Karpas-422 (cell line): ENCODE measurements around the gene RNASET2. TPM values are rescaled to one million over a fixed set of nuclear protein-coding genes. Genes with fewer than 3 reads are reported as not detected.

Source experiments
- DNase-seq: peaks from one replicate; pipeline ENCODE4 v3.0.0-alpha.2; 2015
- H2AFZ ChIP-seq: fragments of 200-600 bp; sonication (generic); 2 replicates; pipeline ENCODE4 v1.6.1; 2014; ENCODE audit warnings: antibody characterized with exemption, low read length, mixed read lengths
- H3K27ac ChIP-seq: fragments of 200-600 bp; sonication (generic); 2 replicates; pipeline ENCODE4 v1.5.1; 2014; ENCODE audit warnings: mild to moderate bottlenecking, low read length, moderate library complexity
- H3K27me3 ChIP-seq: fragments of 200-600 bp; sonication (generic); 2 replicates; pipeline ENCODE4 v1.6.1; 2014; ENCODE audit warnings: low read length, mixed read lengths
- H3K36me3 ChIP-seq: fragments of 200-600 bp; sonication (generic); 2 replicates; pipeline ENCODE4 v1.6.1; 2014; ENCODE audit warnings: low read length, mixed read lengths; ENCODE audit not compliant: insufficient read depth
- H3K4me1 ChIP-seq: fragments of 200-600 bp; sonication (generic); 2 replicates; pipeline ENCODE4 v1.6.1; 2014; ENCODE audit warnings: mild to moderate bottlenecking, low read length, mixed read lengths
- H3K4me2 ChIP-seq: fragments of 200-600 bp; sonication (generic); 2 replicates; pipeline ENCODE4 v1.6.1; 2014; ENCODE audit warnings: low read length, low read depth, mild to moderate bottlenecking; ENCODE audit not compliant: poor library complexity, severe bottlenecking
- H3K4me3 ChIP-seq: fragments of 200-600 bp; sonication (generic); 2 replicates; pipeline ENCODE4 v1.5.1; 2014; ENCODE audit warnings: mild to moderate bottlenecking, antibody characterized with exemption, low read length, mixed read lengths
- H3K79me2 ChIP-seq: fragments of 200-600 bp; sonication (generic); 2 replicates; pipeline ENCODE4 v1.6.1; 2014; ENCODE audit warnings: mild to moderate bottlenecking, low read length, mixed read lengths
- H3K9ac ChIP-seq: fragments of 200-600 bp; sonication (generic); 2 replicates; pipeline ENCODE4 v1.6.0; 2014; ENCODE audit warnings: low read length
- H3K9me2 ChIP-seq: fragments of 200-600 bp; sonication (generic), shearing (Covaris generic); replicated peaks from 2 replicates; pipeline ENCODE4 v1.6.0; 2014; ENCODE audit warnings: mild to moderate bottlenecking, low read length, moderate library complexity; ENCODE audit not compliant: insufficient read depth
- H3K9me3 ChIP-seq: fragments of 300-700, 200-600 bp; sonication (generic); 2 replicates; pipeline ENCODE4 v1.6.1; 2014; ENCODE audit warnings: low read length, mixed read lengths
- H4K20me1 ChIP-seq: fragments of 200-600 bp; sonication (generic); 2 replicates; pipeline ENCODE4 v1.6.1; 2014; ENCODE audit warnings: mild to moderate bottlenecking, antibody characterized with exemption, low read length, low read depth; ENCODE audit not compliant: insufficient read depth
- total RNA-seq: library from RNA; depleted of rRNA; stranded (reverse); fragments of >200 nt; shearing (Covaris generic); gene quantifications from 2 replicates; pipeline ENCODE4 v1.2.3, GENCODE V29; 2014; ENCODE audit warnings: low replicate concordance

RNASET2 gene
- total RNA-seq, 1 experiment from 2014 or later = 147 TPM

DNA sequence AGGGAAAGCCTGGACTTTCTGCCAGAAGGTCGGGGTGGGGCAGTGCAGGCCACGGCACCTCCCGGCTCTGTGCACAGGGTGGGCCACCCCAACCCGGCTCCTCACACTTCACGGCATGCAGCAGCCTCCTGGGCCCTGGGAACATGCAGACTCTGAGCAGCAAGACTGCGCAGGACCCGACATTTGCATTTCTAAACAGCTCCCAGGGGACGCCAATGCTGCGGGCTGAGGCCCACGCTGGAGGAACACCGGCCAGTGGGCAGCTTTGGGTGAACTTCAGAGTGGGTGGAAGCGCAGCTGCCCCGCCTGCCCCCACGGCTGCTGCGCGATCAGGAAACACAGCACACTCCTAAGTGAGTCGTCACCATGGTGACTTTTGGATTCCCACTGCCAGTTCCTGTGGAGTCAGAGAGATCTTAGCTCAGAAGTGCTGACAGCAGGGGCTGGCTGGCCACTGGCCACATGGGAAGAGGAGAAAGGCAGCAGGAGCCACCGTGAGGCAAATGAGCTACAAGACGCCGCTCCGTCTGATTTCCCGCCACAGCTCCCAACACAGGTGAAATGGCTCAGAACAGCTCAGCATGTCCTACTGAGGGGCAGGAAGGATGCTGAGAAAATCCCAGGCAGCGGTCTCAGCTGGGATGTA, 52.1 kb downstream of the RNASET2 start:
- Histone ChIP-seq H3K79me2 (no peaks in the 10 kb centered on the region), H3K27me3 (no peaks in the 10 kb centered on the region), H3K27ac (no peak overlapping the region), H3K4me1 (peaks cover 17% of the 10 kb centered on the region), H3K4me2 (peak overlapping the region; percentile 43), H3K9ac (no peak overlapping the region), H3K9me3 (no peaks in the 10 kb centered on the region), H2AFZ (no peak overlapping the region), H3K36me3 (no peaks in the 10 kb centered on the region), H3K4me3 (no peak overlapping the region), H4K20me1 (peaks cover 9% of the 10 kb centered on the region; the same call in 1 of the 2 replicates), H3K9me2 (no peaks in the 10 kb centered on the region)
- DNase-seq = peak; percentile 64

DNA sequence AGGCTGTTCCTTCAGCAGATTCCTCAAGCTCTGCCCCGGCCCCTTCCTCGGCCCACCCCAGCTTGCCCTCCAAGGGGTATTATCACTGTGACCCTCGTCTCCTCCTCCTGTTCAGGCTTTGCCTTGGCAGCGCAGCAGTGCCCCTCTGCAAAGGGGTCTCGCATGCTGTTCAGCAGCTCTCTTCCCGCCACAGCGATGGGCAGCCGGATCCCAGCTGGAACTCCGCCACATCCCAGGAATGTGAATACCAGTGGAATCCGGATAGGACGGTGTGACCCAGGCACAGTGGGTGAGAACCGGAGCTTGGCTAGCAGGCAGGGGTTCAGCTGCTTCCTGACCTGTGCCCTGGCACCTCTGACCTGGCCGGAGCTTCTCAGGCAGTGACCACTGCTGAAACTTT, 52.9 kb downstream of the RNASET2 start:
- Histone ChIP-seq H3K9ac (no peak overlapping the region), H3K36me3 (no peaks in the 10 kb centered on the region), H3K9me3 (no peaks in the 10 kb centered on the region), H3K9me2 (no peaks in the 10 kb centered on the region), H2AFZ (no peak overlapping the region), H3K4me3 (no peak overlapping the region), H3K27ac (no peak overlapping the region), H3K27me3 (no peaks in the 10 kb centered on the region), H3K4me2 (peak overlapping the region; percentile 43), H3K4me1 (peaks cover 17% of the 10 kb centered on the region), H4K20me1 (peaks cover 9% of the 10 kb centered on the region; the same call in 1 of the 2 replicates), H3K79me2 (no peaks in the 10 kb centered on the region)
- DNase-seq = no peak

DNA sequence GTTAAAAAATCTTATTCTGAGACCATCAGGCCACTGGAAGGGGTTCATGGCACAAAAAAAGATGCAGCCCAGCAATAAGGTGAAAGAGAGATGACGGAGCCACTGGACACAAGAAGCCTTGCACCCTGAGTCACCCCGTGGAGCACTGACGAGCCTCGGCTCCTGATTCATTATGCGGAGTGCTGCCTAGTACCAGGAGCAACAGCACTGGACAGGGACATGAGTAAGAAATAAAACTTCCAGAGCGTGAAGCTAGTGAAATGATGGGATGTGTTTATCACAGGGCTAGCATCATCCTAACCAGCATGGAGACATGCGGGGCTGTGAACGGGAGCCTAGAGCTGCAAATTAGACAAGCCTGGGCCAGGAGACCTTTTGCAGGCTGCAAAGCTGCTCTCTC, 53.3 kb downstream of the RNASET2 start:
- no peak overlapping the region for H3K4me2 ChIP-seq
- H3K9ac ChIP-seq = no peak overlapping the region
- DNase-seq = no peak

DNA sequence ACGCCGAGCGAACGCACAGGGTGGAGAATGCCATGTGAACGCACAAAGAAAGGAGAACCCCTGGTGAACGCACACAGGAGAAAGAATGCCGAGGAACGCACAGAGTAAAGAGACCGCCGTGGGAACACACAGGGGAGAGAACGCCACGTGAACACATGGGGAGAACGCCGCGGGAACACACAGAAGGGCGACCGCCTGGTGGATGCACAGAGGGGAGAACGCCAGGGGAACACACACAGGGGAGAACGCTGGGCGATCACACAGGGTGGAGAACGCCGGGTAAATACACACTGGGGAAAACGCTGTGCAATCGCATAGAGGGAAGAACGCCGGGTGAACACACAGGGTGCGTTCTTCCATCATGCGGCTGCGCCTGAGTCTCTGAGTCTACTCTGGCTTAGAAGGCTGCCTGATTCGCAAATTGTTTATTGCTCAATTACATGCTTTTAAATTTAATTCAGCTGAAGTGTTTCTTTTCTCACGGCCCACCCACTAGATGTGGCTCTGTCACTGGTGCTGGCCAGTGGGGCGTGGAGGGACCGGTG, 54.1 kb downstream of the RNASET2 start:
- Histone ChIP-seq H3K36me3 (no peaks in the 10 kb centered on the region), H3K27me3 (no peaks in the 10 kb centered on the region), H3K4me2 (no peak overlapping the region), H3K79me2 (no peaks in the 10 kb centered on the region), H3K4me1 (peaks cover 14% of the 10 kb centered on the region), H3K9me2 (no peaks in the 10 kb centered on the region), H3K27ac (no peak overlapping the region), H2AFZ (no peak overlapping the region), H3K9me3 (no peaks in the 10 kb centered on the region), H3K9ac (no peak overlapping the region), H3K4me3 (no peak overlapping the region), H4K20me1 (peaks cover 9% of the 10 kb centered on the region; the same call in 1 of the 2 replicates)
- no peak for DNase-seq

More for the DNA sequence above, 53.3 kb downstream of the RNASET2 start:
- Histone ChIP-seq H3K36me3 (no peaks in the 10 kb centered on the region), H3K27me3 (no peaks in the 10 kb centered on the region), H3K79me2 (no peaks in the 10 kb centered on the region), H3K4me1 (peaks cover 17% of the 10 kb centered on the region), H3K9me2 (no peaks in the 10 kb centered on the region), H3K9me3 (no peaks in the 10 kb centered on the region), H3K27ac (no peak overlapping the region), H4K20me1 (peaks cover 9% of the 10 kb centered on the region; the same call in 1 of the 2 replicates), H3K4me3 (no peak overlapping the region), H2AFZ (no peak overlapping the region)

DNA sequence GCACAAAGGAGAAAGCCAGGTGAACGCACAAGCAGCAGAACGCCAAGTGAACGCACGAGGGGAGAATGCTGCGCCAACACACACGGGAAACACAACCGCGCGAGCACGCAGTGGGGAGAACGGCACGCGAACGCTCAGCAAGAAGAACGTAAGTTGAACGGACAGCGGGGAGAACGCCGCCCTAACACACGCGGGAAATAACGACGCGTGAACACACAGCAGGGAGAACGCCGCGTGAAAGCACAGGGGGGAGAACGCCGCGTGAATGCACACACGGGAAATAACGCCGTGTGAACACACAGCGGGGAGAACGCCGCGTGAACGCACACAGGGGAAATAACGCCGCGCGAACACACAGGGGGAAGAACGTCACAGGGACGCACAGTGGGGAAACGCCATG, 54.7 kb downstream of the RNASET2 start:
- no peak for DNase-seq
- Histone ChIP-seq H3K4me2 (no peak overlapping the region), H3K36me3 (no peaks in the 10 kb centered on the region), H4K20me1 (peaks cover 9% of the 10 kb centered on the region; the same call in 1 of the 2 replicates), H3K4me1 (peaks cover 11% of the 10 kb centered on the region), H3K9me3 (no peaks in the 10 kb centered on the region), H3K9ac (no peak overlapping the region), H2AFZ (no peak overlapping the region), H3K4me3 (no peak overlapping the region), H3K27ac (no peak overlapping the region), H3K9me2 (no peaks in the 10 kb centered on the region), H3K27me3 (no peaks in the 10 kb centered on the region), H3K79me2 (no peaks in the 10 kb centered on the region)

DNA sequence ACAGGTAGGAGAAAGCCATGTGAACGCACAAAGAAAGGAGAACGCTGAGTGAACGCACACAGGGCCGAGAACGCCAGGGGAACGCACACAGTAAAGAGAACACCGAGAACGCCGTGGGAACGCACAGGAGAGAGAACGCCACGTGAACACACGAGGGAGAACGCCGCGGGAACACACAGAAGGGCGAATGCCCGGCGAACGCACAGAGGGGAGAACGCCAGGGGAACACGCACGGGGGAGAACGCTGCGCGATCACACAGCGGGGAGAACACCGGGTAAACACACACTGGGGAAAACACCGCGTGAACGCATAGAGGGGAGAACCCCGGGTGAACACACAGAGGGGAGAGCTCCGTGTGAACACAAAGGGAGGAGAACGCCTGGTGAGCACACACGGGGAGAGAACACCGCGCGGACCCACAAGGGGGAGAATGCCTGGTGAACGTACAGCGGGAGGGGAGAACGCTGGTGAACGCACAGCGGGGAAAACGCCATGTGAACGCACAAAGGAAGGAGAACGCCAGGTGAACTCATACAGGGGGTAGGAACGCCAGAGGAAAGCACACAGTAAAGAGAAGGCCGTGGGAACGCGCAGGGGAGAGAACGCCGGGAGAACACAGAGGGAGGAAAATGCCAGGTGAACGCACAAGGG, 55.3 kb downstream of the RNASET2 start:
- Histone ChIP-seq H3K36me3 (no peaks in the 10 kb centered on the region), H3K9me2 (no peaks in the 10 kb centered on the region), H3K9me3 (no peaks in the 10 kb centered on the region), H3K4me2 (no peak overlapping the region), H3K79me2 (no peaks in the 10 kb centered on the region), H3K4me1 (peaks cover 11% of the 10 kb centered on the region), H3K27ac (no peak overlapping the region), H3K9ac (no peak overlapping the region), H3K27me3 (no peaks in the 10 kb centered on the region), H4K20me1 (peaks cover 9% of the 10 kb centered on the region; the same call in 1 of the 2 replicates), H2AFZ (no peak overlapping the region), H3K4me3 (no peak overlapping the region)
- DNase-seq = no peak

DNA sequence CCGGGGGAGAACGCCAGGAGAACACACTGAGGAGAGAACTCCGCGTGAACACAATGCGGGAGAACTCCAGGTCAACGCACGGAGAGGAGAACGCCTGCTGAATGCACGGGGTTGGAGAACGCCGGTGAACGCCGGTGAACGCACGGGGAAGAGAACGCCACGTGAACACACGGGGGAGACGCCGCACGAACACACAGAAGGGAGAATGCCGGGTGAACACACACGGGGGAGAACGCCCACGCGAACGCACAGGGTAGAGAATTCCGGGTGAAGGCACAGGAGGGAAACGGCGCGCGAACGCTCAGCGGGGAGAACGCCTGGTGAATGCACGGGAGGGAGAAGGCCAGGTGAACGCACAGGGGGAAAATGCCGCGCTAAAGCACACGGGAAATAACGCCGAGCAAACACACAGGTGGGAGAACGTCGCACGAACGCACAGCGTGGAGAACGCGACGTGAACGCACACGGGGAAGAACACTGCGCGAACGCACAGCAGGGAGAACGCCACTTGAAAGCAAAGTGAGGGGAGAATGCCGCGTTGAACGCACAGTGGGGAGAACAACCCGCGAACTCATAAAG, 56.1 kb downstream of the RNASET2 start:
- no peaks in the 10 kb centered on the region for H3K9me2 ChIP-seq
- H4K20me1 ChIP-seq = peaks cover 9% of the 10 kb centered on the region; the same call in 1 of the 2 replicates
- no peak for DNase-seq
- no peak overlapping the region for H3K27ac ChIP-seq
- H2AFZ ChIP-seq = no peak overlapping the region
- peaks cover 11% of the 10 kb centered on the region for H3K4me1 ChIP-seq
- no peaks in the 10 kb centered on the region for H3K27me3 ChIP-seq
- no peak overlapping the region for H3K4me2 ChIP-seq
- no peak overlapping the region for H3K4me3 ChIP-seq
- no peaks in the 10 kb centered on the region for H3K9me3 ChIP-seq
- no peak overlapping the region for H3K9ac ChIP-seq
- H3K36me3 ChIP-seq = no peaks in the 10 kb centered on the region
- no peaks in the 10 kb centered on the region for H3K79me2 ChIP-seq

DNA sequence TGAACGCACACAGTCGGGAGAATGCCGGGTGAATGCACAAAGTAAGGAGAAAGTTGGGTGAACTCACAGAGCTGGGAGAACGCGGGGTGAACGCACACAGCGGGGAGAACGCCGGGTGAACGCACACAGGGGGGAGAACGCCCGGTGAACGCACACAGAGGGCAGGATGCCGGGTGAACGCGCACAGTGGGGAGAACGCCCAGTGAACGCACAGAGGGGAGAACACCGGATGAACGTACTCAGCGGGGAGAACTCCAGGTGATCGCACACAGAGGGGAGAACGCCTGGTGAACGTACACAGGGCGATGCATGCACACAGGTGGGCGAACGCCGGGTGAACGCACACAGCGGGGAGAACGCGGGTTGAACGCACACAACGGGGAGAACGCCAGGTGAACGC, 57.4 kb downstream of the RNASET2 start:
- DNase-seq = no peak

More for the DNA sequence above, 57.4 kb downstream of the RNASET2 start:
- no peak overlapping the region for H3K9ac ChIP-seq
- H3K36me3 ChIP-seq = no peaks in the 10 kb centered on the region
- H3K4me1 ChIP-seq = peaks cover 5% of the 10 kb centered on the region
- H3K79me2 ChIP-seq = no peaks in the 10 kb centered on the region
- no peak overlapping the region for H3K4me3 ChIP-seq
- H3K4me2 ChIP-seq = no peak overlapping the region
- no peaks in the 10 kb centered on the region for H3K9me2 ChIP-seq
- no peaks in the 10 kb centered on the region for H3K9me3 ChIP-seq
- H2AFZ ChIP-seq = no peak overlapping the region
- no peak overlapping the region for H3K27ac ChIP-seq
- peaks cover 9% of the 10 kb centered on the region; the same call in 1 of the 2 replicates for H4K20me1 ChIP-seq
- no peaks in the 10 kb centered on the region for H3K27me3 ChIP-seq
